ENCODE results near the gene PRSS50.

- TF ChIP-seq CTCF (IDR thresholded peaks at IDR 0.05; ENCODE audit: low read length), result no peak
- no peak for TF ChIP-seq EZH2 (optimal IDR thresholded peaks at IDR 0.05; ENCODE audit: low read depth, low read length)
- no peak for TF ChIP-seq EZH2phosphoT487 (IDR thresholded peaks at IDR 0.05; ENCODE audit: low read length)
Observed at GRCh38 chr3:46709721-46710120, 7.9 kb downstream of the PRSS50 start.
